SK-N-SH treated with all-trans-retinoic acid at 6 μM for 48 hours (cell line): ENCODE results near the gene EEIG1.
A peak's percentile ranks its signal among the peaks of the same experiment; 100 is the strongest.

ENCODE experiments used
- ATAC-seq: fragments of 200-7000 bp; cut with Tn5 transposase; 3 replicates; pipeline ENCODE4 v1.9.1; 2020; ENCODE audit warnings: mild to moderate bottlenecking, moderate library complexity
- ARNTL ChIP-seq: fragments of 450-650 bp; formaldehyde crosslinking; IDR thresholded peaks from 2 replicates; pipeline ENCODE4 v1.5.0; 2020; ENCODE audit warnings: low read depth, mild to moderate bottlenecking, moderate library complexity, borderline replicate concordance
- CSDC2 ChIP-seq: fragments of 250-450 bp; sonication (Bioruptor Pico); IDR thresholded peaks from 2 replicates; pipeline ENCODE4 v1.5.0; 2020; ENCODE audit warnings: mild to moderate bottlenecking, moderate library complexity
- ESRRG ChIP-seq: fragments of 250-450 bp; sonication (Bioruptor Pico); IDR thresholded peaks from 2 replicates; pipeline ENCODE4 v1.6.1; 2021; ENCODE audit warnings: mild to moderate bottlenecking
- ISL1 ChIP-seq: fragments of 250-450 bp; sonication (Bioruptor Pico); IDR thresholded peaks from 2 replicates; pipeline ENCODE4 v2.1.2; 2022; ENCODE audit warnings: mild to moderate bottlenecking, moderate library complexity
- OSR1 ChIP-seq: fragments of 250-450 bp; sonication (Bioruptor Pico); IDR thresholded peaks from 2 replicates; pipeline ENCODE4 v1.8.0; 2022; ENCODE audit warnings: moderate library complexity, mild to moderate bottlenecking, inconsistent platforms
- PPARA ChIP-seq: fragments of 250-450 bp; sonication (Bioruptor Pico); IDR thresholded peaks from 2 replicates; pipeline ENCODE4 v1.5.0; 2020; ENCODE audit warnings: mild to moderate bottlenecking, borderline replicate concordance
- SNAI2 ChIP-seq: fragments of 250-450 bp; sonication (Bioruptor Pico); IDR thresholded peaks from 2 replicates; pipeline ENCODE4 v1.5.0; 2020; ENCODE audit warnings: mild to moderate bottlenecking, moderate library complexity
- TCF4 ChIP-seq: fragments of 250-450 bp; sonication (Bioruptor Pico); IDR thresholded peaks from 2 replicates; pipeline ENCODE4 v1.8.0; 2021; ENCODE audit warnings: mild to moderate bottlenecking, moderate library complexity, borderline replicate concordance
- ZC3H10 ChIP-seq: fragments of 250-450 bp; sonication (Bioruptor Pico); IDR thresholded peaks from 2 replicates; pipeline ENCODE4 v1.5.1; 2021; ENCODE audit warnings: mild to moderate bottlenecking, moderate library complexity
- ZFP30 ChIP-seq: fragments of 450-650 bp; formaldehyde crosslinking; IDR thresholded peaks from 2 replicates; pipeline ENCODE4 v1.5.0; 2022; ENCODE audit warnings: mild to moderate bottlenecking, moderate library complexity
- ZNF565 ChIP-seq: fragments of 450-650 bp; formaldehyde crosslinking; conservative IDR thresholded peaks from 2 replicates; pipeline ENCODE4 v1.5.0; 2020; ENCODE audit warnings: low read depth, mild to moderate bottlenecking, moderate library complexity
- ZNF70 ChIP-seq: fragments of 450-650 bp; formaldehyde crosslinking; IDR thresholded peaks from 2 replicates; pipeline ENCODE4 v1.5.0; 2020; ENCODE audit warnings: mild to moderate bottlenecking, moderate library complexity
- ZNF8 ChIP-seq: fragments of 450-650 bp; formaldehyde crosslinking; IDR thresholded peaks from 2 replicates; pipeline ENCODE4 v1.5.0; 2020; ENCODE audit warnings: mild to moderate bottlenecking, moderate library complexity
- TF ChIP-seq, protein P1 (sequence below): fragments of 250-450 bp; sonication (Bioruptor Pico); IDR thresholded peaks from 2 replicates; pipeline ENCODE4 v1.8.0; 2021; ENCODE audit warnings: low read depth, mild to moderate bottlenecking, moderate library complexity, borderline replicate concordance
- TF ChIP-seq, protein P2 (sequence below): fragments of 250-450 bp; sonication (Bioruptor Pico); IDR thresholded peaks from 2 replicates; pipeline ENCODE4 v1.5.1; 2021; ENCODE audit warnings: mild to moderate bottlenecking, moderate library complexity
- TF ChIP-seq, protein P3 (sequence below): fragments of 250-450 bp; sonication (Bioruptor Pico); IDR thresholded peaks from 2 replicates; pipeline ENCODE4 v1.5.0; 2020; ENCODE audit warnings: mild to moderate bottlenecking, moderate library complexity
- TF ChIP-seq, protein P4 (sequence below): fragments of 250-450 bp; sonication (Bioruptor Pico); IDR thresholded peaks from 2 replicates; pipeline ENCODE4 v1.8.0; 2020; ENCODE audit warnings: mild to moderate bottlenecking, moderate library complexity, borderline replicate concordance

EEIG1 gene

DNA sequence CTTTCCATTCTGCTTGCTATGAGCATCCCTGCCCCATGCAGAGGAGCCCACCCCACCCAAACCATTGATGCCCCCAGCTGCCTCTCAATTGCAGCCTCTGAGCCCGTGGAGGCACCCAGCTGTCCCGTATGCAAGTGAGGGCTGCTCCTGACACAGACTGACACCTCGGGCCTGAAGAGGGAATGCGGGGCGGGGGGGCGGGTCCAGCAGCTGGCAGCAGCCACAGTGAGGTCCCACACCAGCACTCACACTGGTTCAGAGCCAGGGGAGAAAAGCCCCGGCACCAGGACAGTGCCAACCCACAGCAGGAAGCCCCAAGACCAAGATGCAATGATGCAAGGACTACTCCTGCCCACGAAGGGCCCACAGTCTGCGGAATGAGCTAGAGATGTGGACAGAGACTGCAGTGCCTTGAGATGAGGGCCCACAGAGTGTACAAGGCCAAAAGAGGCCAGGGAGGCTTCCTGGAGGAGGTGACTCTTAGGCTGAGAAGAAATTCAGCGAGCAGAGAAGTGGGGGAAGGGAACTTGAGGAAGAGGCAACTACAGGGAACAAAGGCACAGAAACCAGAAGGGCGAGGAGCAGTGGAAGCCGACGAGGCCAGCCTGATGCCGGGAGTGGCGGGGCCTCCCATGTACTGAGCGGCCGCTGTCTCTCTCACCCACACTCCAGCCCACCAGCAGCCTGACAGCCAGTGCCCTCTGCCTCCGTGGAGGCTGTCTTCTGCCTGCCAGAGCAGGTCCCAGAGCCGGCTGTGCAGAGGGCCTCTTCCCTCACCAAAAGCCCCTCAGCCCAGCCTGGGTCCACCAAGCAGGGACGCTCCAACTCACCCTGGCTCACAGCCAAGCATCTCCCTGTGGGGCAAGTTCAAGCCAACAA, 9.2 kb downstream of the EEIG1 start:
- TF ChIP-seq ZC3H10 (CRISPR knock-in tag) (no peak), SNAI2 (CRISPR knock-in tag) (no peak), ESRRG (CRISPR knock-in tag) (no peak), ZNF8 (CRISPR knock-in tag) (no peak), OSR1 (no peak), ISL1 (CRISPR knock-in tag) (no peak), CSDC2 (CRISPR knock-in tag) (no peak), ZNF565 (CRISPR knock-in tag) (no peak), TCF4 (CRISPR knock-in tag) (no peak)
- TF ChIP-seq, protein P1, sequence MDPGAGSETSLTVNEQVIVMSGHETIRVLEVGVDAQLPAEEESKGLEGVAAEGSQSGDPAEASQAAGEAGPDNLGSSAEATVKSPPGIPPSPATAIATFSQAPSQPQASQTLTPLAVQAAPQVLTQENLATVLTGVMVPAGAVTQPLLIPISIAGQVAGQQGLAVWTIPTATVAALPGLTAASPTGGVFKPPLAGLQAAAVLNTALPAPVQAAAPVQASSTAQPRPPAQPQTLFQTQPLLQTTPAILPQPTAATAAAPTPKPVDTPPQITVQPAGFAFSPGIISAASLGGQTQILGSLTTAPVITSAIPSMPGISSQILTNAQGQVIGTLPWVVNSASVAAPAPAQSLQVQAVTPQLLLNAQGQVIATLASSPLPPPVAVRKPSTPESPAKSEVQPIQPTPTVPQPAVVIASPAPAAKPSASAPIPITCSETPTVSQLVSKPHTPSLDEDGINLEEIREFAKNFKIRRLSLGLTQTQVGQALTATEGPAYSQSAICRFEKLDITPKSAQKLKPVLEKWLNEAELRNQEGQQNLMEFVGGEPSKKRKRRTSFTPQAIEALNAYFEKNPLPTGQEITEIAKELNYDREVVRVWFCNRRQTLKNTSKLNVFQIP, result no peak
- TF ChIP-seq, protein P2, sequence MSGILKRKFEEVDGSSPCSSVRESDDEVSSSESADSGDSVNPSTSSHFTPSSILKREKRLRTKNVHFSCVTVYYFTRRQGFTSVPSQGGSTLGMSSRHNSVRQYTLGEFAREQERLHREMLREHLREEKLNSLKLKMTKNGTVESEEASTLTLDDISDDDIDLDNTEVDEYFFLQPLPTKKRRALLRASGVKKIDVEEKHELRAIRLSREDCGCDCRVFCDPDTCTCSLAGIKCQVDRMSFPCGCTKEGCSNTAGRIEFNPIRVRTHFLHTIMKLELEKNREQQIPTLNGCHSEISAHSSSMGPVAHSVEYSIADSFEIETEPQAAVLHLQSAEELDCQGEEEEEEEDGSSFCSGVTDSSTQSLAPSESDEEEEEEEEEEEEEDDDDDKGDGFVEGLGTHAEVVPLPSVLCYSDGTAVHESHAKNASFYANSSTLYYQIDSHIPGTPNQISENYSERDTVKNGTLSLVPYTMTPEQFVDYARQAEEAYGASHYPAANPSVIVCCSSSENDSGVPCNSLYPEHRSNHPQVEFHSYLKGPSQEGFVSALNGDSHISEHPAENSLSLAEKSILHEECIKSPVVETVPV (CRISPR knock-in tag), result no peak
- ATAC-seq, result no peak

DNA sequence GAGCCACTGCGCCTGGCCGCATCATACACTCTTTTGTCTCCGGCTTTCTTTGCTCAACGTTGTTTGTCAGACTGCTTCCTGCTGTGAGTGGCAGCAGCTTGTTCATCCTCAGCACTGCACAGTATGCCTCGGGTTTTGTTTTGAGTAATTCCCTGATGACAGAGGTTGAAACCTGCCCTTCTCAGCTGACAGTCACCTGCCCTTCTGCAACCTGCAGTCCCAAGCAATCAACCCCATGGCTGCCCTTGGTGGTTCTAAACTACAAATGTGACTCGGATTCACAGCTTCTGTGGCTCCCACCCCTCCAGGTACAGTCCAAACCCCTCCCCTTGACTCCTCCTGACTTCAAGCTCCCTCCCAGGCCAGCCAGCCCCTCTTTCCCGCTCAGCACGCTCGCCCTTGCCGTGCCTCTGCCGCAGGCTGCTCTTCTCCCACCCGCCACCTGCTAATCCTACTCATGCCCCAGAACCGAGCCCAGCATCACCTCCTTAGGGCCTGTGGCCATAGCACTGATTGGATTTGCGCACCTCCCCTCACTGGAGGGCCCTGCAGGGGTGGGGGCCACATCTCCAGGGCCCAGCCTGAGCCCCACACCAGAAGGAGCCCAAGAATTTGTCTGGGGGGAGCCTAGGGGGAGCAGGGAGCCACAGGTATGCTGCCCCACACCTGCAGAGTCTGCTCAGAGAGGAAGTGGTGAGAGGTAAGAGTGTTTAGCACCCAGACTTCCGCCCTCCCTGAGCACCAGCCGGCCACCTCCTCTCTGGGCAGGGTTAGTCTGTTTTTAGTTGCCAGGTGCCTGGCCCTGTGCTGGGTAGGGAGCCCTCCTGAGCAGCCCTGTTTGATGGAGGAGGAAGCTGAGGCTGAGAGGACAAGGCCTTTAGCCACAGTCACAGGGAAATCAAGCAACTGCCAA, 10.1 kb downstream of the EEIG1 start:
- ATAC-seq, result no peak
- TF ChIP-seq PPARA (CRISPR knock-in tag) (no peak), ZFP30 (no peak), OSR1 (no peak), ARNTL (CRISPR knock-in tag) (no peak), TCF4 (CRISPR knock-in tag) (no peak), ZNF70 (no peak)
- TF ChIP-seq, protein P3, sequence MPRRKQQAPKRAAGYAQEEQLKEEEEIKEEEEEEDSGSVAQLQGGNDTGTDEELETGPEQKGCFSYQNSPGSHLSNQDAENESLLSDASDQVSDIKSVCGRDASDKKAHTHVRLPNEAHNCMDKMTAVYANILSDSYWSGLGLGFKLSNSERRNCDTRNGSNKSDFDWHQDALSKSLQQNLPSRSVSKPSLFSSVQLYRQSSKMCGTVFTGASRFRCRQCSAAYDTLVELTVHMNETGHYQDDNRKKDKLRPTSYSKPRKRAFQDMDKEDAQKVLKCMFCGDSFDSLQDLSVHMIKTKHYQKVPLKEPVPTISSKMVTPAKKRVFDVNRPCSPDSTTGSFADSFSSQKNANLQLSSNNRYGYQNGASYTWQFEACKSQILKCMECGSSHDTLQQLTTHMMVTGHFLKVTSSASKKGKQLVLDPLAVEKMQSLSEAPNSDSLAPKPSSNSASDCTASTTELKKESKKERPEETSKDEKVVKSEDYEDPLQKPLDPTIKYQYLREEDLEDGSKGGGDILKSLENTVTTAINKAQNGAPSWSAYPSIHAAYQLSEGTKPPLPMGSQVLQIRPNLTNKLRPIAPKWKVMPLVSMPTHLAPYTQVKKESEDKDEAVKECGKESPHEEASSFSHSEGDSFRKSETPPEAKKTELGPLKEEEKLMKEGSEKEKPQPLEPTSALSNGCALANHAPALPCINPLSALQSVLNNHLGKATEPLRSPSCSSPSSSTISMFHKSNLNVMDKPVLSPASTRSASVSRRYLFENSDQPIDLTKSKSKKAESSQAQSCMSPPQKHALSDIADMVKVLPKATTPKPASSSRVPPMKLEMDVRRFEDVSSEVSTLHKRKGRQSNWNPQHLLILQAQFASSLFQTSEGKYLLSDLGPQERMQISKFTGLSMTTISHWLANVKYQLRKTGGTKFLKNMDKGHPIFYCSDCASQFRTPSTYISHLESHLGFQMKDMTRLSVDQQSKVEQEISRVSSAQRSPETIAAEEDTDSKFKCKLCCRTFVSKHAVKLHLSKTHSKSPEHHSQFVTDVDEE, result no peak
- TF ChIP-seq, protein P4, sequence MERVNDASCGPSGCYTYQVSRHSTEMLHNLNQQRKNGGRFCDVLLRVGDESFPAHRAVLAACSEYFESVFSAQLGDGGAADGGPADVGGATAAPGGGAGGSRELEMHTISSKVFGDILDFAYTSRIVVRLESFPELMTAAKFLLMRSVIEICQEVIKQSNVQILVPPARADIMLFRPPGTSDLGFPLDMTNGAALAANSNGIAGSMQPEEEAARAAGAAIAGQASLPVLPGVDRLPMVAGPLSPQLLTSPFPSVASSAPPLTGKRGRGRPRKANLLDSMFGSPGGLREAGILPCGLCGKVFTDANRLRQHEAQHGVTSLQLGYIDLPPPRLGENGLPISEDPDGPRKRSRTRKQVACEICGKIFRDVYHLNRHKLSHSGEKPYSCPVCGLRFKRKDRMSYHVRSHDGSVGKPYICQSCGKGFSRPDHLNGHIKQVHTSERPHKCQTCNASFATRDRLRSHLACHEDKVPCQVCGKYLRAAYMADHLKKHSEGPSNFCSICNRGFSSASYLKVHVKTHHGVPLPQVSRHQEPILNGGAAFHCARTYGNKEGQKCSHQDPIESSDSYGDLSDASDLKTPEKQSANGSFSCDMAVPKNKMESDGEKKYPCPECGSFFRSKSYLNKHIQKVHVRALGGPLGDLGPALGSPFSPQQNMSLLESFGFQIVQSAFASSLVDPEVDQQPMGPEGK, result no peak

DNA sequence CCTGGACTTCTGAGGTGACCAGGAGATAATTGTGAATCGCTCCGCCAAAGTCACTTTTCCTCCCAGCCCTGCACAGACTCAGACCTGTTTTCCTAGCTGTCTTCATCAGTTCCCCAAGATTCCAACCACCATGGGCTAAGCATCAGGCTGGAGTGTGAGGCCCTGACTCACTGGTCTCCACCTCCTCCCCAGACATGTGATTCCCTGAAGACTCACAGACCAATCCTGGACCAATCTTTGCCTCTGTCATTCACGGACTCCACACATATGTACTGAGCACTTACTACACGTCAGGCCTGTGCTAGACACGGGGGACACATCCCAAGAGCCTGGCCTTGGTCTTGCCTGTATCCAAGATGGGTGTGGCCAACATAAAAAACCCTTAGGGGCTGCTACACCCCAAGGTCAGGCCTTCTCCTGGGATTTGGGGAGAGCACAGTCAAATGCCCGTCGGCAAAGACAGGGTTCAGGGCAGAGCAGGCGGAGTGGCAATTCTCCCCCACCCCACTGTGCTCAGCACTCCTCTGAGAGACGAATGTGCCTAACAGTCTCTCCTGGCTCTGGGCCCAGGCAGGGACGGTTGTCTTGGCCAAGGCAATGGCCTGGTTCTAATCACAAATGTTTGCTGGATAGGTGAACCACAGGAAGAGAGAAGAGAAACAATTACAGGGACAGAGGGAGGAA, 11.9 kb downstream of the EEIG1 start:
- no peak for TF ChIP-seq SNAI2 (CRISPR knock-in tag)
- peak; percentile 76 for ATAC-seq

DNA sequence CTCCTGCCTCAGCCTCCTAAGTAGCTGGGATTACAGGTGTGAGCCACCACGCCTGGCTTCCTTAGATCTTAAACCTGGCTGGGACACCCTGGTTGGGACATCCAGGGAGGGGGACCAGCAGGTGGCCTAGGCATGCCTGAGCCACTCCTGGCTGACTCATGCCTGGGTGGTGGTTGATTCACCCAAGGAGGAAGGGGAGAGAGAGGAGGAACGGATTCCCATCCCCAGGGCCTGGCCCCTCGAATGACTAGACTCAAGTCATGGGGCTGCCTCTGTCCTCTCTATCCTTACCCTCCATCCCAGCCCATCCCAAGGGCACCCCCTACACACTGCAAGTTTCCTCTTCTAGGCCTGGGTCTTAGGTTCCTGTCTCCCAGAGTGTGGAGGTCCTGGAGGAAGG, 12.7 kb downstream of the EEIG1 start:
- no peak for ATAC-seq
- no peak for TF ChIP-seq ZFP30
- no peak for TF ChIP-seq SNAI2 (CRISPR knock-in tag)
- no peak for TF ChIP-seq ZNF565 (CRISPR knock-in tag)
- no peak for TF ChIP-seq ZNF70
- TF ChIP-seq, protein P2 (CRISPR knock-in tag), result no peak
- no peak for TF ChIP-seq ZC3H10 (CRISPR knock-in tag)
